H1 (cell line): ENCODE results near the gene FKRP. TPM values are rescaled to one million over a fixed set of nuclear protein-coding genes. Genes with fewer than 3 reads are reported as not detected.

ENCODE experiments used
- ASH2L ChIP-seq: fragments of 200-600, 300-600 bp; sonication (generic); IDR thresholded peaks from one replicate; pipeline ENCODE4 v1.7.1; 2017; ENCODE audit warnings: low read length
- CREB1 ChIP-seq: IDR thresholded peaks from 2 replicates; pipeline ENCODE4 v1.6.1; 2012; ENCODE audit warnings: inconsistent platforms
- E2F6 ChIP-seq: IDR thresholded peaks from 2 replicates; pipeline ENCODE4 v1.6.1; 2012; ENCODE audit warnings: inconsistent platforms
- NRF1 ChIP-seq: IDR thresholded peaks from 2 replicates; pipeline ENCODE4 v1.6.1; 2011; ENCODE audit warnings: mild to moderate bottlenecking, low read depth, low read length, improper control_type of control experiment
- RBBP5 ChIP-seq: IDR thresholded peaks from 2 replicates; pipeline ENCODE4 v1.7.1; 2012; ENCODE audit warnings: low read depth, mild to moderate bottlenecking, inconsistent platforms, low read length, moderate library complexity, borderline replicate concordance
- RNF2 ChIP-seq: fragments of 200-900, 300-1000 bp; sonication (generic); IDR thresholded peaks from 2 replicates; pipeline ENCODE4 v1.7.1; 2016; ENCODE audit warnings: borderline replicate concordance, low read depth, mild to moderate bottlenecking, antibody characterized with exemption, low read length; ENCODE audit not compliant: poor library complexity, severe bottlenecking; ENCODE audit errors: missing control alignments
- SIX5 ChIP-seq: IDR thresholded peaks from 2 replicates; pipeline ENCODE4 v1.6.1; 2011; ENCODE audit warnings: mild to moderate bottlenecking, low read depth, low read length
- TAF1 ChIP-seq: IDR thresholded peaks from 2 replicates; pipeline ENCODE4 v1.6.1; 2011; ENCODE audit warnings: mild to moderate bottlenecking, low read depth, low read length
- polyA plus RNA-seq, 7 experiments: library from polyadenylated mRNA; depleted of rRNA in 3 of 7; stranded (reverse) in 5 of 7; unstranded in 2 of 7; fragments of >200 nt in 5 of 7; fragments of 200-250 nt in 2 of 7; gene quantifications; 1 replicate in 5 of 7; 2 replicates in 1 of 7; 4 replicates in 1 of 7; pipeline versions ENCODE4 v1.2.1 to v1.2.3, GENCODE V29; 2011 to 2013; ENCODE audit warnings: missing spikeins in 2 of 7, mixed read lengths in 2 of 7
- total RNA-seq: library from RNA; stranded (reverse); fragmentation: NEBNext Ultra II Directional; extraction: Animal tissue kit (Norgen Biotek cat#: 25700); gene quantifications from 2 replicates; pipeline ENCODE4 v1.2.1, GENCODE V29; 2021
- TF ChIP-seq, protein P1 (sequence below): fragments of 300-600 bp; sonication (generic); IDR thresholded peaks from 2 replicates; pipeline ENCODE4 v1.7.1; 2012; ENCODE audit warnings: low read length, moderate library complexity, mild to moderate bottlenecking, inconsistent platforms; ENCODE audit not compliant: insufficient replicate concordance

FKRP gene
- total and polyA plus RNA-seq, 2 of the 8 experiments (the other 6 are each of a cell fraction or from before 2014, with no cell fraction given) = 17.1 to 24.4 TPM

DNA sequence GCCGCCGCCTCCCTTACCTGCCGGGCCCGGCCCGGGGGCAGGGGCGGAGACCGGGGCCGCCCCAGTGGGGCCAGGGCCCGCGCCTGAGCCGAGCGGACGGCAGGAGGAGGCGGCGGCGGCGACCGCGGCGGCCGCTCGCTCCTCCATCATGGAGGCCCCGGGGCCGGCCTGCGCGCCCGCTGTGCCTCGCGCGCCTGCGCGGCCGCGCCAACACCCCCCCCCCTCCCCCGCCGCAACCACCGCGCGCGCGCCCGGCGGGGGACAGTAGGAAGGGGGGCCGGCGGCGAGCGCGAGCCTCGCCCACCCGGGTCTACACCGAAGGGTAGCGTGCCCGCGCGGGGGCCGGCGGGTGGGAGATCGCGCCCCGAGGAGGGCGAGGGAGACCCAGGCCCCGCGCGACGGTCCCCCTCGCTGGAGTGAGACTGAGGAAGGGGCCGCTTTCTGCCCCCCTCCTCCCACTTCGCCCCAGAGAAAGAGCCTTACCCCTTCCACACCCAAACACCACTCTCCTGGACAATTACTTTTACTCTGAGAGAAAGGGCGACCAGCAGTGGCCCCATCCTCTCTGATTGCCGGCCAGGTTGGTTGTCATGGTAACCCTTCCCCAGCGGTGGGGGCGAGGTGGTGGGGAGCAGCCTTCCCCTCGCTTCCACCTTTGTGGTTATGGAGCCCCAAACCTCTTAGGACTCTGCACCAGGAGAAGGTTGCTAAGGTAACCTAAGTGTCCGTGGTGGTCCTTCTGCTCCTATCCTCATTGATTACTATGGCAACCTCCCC lies 612 bp downstream of the FKRP start, which contains the start of gene STRN4 (continued):
- TF ChIP-seq, protein P1, sequence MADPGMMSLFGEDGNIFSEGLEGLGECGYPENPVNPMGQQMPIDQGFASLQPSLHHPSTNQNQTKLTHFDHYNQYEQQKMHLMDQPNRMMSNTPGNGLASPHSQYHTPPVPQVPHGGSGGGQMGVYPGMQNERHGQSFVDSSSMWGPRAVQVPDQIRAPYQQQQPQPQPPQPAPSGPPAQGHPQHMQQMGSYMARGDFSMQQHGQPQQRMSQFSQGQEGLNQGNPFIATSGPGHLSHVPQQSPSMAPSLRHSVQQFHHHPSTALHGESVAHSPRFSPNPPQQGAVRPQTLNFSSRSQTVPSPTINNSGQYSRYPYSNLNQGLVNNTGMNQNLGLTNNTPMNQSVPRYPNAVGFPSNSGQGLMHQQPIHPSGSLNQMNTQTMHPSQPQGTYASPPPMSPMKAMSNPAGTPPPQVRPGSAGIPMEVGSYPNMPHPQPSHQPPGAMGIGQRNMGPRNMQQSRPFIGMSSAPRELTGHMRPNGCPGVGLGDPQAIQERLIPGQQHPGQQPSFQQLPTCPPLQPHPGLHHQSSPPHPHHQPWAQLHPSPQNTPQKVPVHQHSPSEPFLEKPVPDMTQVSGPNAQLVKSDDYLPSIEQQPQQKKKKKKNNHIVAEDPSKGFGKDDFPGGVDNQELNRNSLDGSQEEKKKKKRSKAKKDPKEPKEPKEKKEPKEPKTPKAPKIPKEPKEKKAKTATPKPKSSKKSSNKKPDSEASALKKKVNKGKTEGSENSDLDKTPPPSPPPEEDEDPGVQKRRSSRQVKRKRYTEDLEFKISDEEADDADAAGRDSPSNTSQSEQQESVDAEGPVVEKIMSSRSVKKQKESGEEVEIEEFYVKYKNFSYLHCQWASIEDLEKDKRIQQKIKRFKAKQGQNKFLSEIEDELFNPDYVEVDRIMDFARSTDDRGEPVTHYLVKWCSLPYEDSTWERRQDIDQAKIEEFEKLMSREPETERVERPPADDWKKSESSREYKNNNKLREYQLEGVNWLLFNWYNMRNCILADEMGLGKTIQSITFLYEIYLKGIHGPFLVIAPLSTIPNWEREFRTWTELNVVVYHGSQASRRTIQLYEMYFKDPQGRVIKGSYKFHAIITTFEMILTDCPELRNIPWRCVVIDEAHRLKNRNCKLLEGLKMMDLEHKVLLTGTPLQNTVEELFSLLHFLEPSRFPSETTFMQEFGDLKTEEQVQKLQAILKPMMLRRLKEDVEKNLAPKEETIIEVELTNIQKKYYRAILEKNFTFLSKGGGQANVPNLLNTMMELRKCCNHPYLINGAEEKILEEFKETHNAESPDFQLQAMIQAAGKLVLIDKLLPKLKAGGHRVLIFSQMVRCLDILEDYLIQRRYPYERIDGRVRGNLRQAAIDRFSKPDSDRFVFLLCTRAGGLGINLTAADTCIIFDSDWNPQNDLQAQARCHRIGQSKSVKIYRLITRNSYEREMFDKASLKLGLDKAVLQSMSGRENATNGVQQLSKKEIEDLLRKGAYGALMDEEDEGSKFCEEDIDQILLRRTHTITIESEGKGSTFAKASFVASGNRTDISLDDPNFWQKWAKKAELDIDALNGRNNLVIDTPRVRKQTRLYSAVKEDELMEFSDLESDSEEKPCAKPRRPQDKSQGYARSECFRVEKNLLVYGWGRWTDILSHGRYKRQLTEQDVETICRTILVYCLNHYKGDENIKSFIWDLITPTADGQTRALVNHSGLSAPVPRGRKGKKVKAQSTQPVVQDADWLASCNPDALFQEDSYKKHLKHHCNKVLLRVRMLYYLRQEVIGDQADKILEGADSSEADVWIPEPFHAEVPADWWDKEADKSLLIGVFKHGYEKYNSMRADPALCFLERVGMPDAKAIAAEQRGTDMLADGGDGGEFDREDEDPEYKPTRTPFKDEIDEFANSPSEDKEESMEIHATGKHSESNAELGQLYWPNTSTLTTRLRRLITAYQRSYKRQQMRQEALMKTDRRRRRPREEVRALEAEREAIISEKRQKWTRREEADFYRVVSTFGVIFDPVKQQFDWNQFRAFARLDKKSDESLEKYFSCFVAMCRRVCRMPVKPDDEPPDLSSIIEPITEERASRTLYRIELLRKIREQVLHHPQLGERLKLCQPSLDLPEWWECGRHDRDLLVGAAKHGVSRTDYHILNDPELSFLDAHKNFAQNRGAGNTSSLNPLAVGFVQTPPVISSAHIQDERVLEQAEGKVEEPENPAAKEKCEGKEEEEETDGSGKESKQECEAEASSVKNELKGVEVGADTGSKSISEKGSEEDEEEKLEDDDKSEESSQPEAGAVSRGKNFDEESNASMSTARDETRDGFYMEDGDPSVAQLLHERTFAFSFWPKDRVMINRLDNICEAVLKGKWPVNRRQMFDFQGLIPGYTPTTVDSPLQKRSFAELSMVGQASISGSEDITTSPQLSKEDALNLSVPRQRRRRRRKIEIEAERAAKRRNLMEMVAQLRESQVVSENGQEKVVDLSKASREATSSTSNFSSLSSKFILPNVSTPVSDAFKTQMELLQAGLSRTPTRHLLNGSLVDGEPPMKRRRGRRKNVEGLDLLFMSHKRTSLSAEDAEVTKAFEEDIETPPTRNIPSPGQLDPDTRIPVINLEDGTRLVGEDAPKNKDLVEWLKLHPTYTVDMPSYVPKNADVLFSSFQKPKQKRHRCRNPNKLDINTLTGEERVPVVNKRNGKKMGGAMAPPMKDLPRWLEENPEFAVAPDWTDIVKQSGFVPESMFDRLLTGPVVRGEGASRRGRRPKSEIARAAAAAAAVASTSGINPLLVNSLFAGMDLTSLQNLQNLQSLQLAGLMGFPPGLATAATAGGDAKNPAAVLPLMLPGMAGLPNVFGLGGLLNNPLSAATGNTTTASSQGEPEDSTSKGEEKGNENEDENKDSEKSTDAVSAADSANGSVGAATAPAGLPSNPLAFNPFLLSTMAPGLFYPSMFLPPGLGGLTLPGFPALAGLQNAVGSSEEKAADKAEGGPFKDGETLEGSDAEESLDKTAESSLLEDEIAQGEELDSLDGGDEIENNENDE = no peak
- TF ChIP-seq RNF2 (no peak), ASH2L (peak; percentile 12), TAF1 (no peak; the same call in 1 of the 2 replicates), SIX5 (no peak), CREB1 (no peak), NRF1 (peak; percentile 27; the same call in 1 of the 2 replicates), RBBP5 (peak; percentile 25; the same call in 1 of the 2 replicates), E2F6 (0 out of 2 replicates have a peak, but pooled peaks have one; percentile 10)
